OCI-LY3 (cell line): ENCODE measurements around the gene BCO1.

Experiments used
- CTCF ChIP-seq: fragments of 200-600, 300-600 bp; sonication (generic); IDR thresholded peaks from 2 replicates; pipeline ENCODE4 v1.5.1; 2014; ENCODE audit warnings: antibody characterized with exemption, low read length, low read depth
- EZH2phosphoT487 ChIP-seq: fragments of 200-600 bp; shearing (Covaris generic); IDR thresholded peaks from 2 replicates; pipeline ENCODE4 v1.6.1; 2018; ENCODE audit warnings: antibody characterized with exemption, mixed run types, low read depth

GRCh38 chr16:81292936-81293335 is 54.4 kb downstream of the BCO1 start:
- TF ChIP-seq CTCF, result no peak
- no peak for TF ChIP-seq EZH2phosphoT487
